Memory B cell (primary cell): ENCODE results near the gene POLD2.

Source experiments
- ATAC-seq: fragments of 150-1000 bp; cut with Tn5 transposase; 2 replicates; pipeline ENCODE4 v1.10.0; 2021; ENCODE audit warnings: low read depth, mild to moderate bottlenecking, moderate library complexity
- DNase-seq, 2 donors: peaks; one replicate each; pipeline ENCODE4 v3.0.0; 2022; ENCODE audit warnings: low spot score in 2 of 2
- H3K27ac Mint-ChIP-seq: one replicate; pipeline ENCODE4 v1.8.0; 2022; ENCODE audit warnings: mild to moderate bottlenecking, moderate library complexity, mixed read lengths
- H3K27me3 Mint-ChIP-seq: one replicate; pipeline ENCODE4 v1.8.0; 2022; ENCODE audit warnings: mixed read lengths
- H3K36me3 Mint-ChIP-seq: one replicate; pipeline ENCODE4 v1.8.0; 2022; ENCODE audit warnings: mild to moderate bottlenecking, mixed read lengths
- H3K4me1 Mint-ChIP-seq: one replicate; pipeline ENCODE4 v1.8.0; 2022; ENCODE audit warnings: mixed read lengths
- H3K4me3 Mint-ChIP-seq: one replicate; pipeline ENCODE4 v1.8.0; 2022; ENCODE audit warnings: mild to moderate bottlenecking, moderate library complexity, mixed read lengths
- H3K9me3 Mint-ChIP-seq: one replicate; pipeline ENCODE4 v1.8.0; 2022; ENCODE audit warnings: mixed read lengths

Gene POLD2

DNA sequence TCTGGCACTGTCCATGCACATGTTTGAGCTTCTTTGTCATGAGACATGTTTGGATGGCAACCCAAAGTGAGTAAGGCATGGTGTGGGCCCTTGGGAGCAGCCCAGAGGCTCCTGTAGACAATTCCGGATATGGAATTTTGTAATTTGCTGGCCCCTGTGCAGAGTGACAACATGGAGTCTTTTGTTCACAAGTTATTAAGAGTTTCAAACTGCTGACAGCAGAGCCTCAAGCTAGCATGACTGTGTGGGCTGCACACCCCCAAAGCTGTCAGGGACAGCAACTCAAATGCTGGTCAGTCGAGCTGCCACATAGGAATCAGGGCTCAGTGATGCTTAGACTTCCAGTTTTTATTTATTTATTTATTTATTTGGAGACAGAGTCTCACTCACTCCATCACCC is 24.8 kb upstream of the POLD2 start:
- DNase-seq (no peak), ATAC-seq (no peak)
- H3K4me3 Mint-ChIP-seq: no peak overlapping the region
- H3K36me3 Mint-ChIP-seq: no peaks in the 10 kb centered on the region
- H3K27me3 Mint-ChIP-seq: peaks cover 1% of the 10 kb centered on the region
- H3K27ac Mint-ChIP-seq: no peak overlapping the region
- peaks cover 10% of the 10 kb centered on the region for H3K4me1 Mint-ChIP-seq
- no peaks in the 10 kb centered on the region for H3K9me3 Mint-ChIP-seq

DNA sequence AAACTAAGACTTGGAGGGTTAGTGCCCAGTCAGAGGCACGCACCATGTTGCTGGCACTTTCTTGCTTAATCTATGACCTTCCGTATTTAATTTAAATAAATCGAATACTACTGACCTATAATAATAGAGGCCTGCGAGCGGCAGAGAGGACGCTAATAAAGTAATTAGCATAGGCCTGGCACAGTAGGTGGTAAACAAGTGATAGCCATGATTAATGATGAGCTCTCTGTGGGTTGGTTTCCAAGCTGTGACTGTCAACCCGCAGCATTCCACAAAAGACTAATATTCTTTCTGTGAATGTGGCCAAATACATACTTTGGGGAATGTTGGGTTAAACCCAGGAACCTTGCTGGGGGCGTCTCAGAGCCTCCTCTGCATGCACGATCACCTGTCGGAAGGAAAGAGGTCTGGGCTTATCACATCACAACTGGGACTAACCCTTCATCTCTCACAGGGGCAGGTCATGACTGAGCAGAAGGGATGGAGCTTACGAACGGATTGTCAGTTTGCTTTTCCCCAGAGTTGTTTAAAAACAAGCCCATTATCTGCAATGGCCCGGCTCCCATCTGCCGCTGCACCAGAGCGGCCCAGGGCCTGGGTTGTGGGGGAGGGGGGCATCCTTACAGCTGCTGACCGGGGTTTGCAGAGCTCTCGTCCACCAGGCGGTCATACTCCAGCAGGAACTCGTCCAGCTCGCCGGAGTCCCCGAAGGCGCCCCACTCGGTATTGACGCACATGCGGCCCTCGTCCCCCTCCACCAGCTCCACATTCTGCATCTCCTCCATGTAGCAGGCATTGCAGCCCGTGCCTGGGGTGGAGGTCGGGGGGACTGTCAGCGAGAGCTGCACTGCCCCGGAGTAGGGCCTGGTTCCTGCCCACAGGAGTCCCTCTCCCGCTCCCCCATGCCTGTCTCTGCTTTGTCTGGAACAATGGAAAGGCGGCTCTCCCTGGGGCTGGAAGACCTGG is 24.0 kb upstream of the POLD2 start:
- ATAC-seq: no peak
- Mint-ChIP-seq H3K4me1 (peaks cover 10% of the 10 kb centered on the region), H3K4me3 (peak overlapping the region; percentile 78), H3K36me3 (no peaks in the 10 kb centered on the region), H3K27ac (no peak overlapping the region), H3K27me3 (peaks cover 1% of the 10 kb centered on the region), H3K9me3 (no peaks in the 10 kb centered on the region)
- DNase-seq: no peak

DNA sequence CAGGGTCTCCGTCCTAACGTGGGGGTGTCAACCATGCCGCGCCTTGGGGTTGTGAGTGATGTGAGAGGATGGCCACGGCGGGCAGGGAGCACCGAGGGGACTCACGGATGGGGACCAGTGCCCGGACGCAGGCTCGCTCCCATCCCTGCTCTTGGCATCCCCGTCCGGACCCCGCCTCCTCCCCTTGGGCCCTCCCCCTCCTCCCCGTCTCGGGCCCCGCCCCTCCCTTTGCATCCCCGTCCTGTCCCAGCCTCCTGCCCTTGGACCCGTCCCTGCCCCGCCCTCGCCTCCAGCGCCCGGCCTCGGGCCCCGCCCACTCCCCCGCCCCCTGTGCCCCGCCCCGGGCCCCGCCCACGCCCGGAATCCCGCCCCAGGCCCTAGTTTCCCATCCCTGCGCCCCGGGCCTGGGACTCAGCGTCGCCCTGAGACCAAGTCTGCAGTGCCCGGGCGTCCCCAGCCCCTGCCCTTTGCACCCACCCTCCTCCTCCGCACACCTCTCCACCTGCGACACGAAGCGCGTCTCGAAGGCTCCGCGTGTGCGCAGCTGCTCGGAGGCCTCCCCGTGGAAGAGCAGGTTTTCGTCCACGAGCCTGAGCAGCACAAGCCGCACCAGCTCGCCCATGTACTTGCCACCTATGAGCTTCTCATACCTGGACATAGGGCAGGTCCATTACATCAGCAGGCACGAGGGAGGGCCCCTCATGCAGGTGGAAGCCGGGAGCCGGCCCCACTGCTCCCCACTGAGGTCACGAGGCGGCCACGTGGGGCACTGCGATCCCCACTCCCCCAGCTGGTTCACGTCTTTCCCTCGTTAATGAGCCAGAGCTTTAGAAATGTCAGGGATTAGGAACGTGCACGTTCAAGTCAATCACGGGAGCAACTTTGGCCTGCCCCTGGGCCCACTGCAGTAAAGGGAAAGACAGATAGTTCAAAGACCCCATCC is 22.9 kb upstream of the POLD2 start:
- DNase-seq: peak; percentile 21 to 38
- Mint-ChIP-seq H3K27me3 (peaks cover 1% of the 10 kb centered on the region), H3K4me3 (peak overlapping the region; percentile 78), H3K9me3 (no peaks in the 10 kb centered on the region), H3K27ac (no peak overlapping the region), H3K4me1 (peaks cover 10% of the 10 kb centered on the region), H3K36me3 (no peaks in the 10 kb centered on the region)
- ATAC-seq: peak; percentile 70

DNA sequence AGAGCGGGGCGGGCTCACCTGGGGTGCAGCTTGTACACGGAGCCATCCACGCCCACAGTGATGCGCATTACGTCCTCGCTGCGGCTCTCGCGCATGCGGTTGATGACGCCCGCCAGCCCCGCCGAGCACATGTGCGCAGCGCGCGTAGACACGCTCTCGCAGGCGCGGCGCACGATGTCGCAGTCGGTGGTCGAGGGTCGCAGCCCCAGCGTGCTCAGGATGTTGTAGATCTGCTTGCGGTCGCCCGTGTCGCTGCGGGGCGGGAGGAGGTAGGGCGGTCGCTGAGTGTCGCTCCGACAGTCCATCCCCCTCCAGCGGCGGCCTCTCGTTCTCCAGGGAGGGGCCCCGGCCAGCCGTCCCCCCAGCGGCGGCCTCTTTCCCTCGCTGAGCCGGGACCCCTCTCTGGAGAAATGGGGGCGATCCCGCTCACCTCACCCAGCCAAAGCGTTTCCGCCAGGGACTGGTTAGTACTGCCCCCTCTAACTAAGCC is 22.2 kb upstream of the POLD2 start:
- Mint-ChIP-seq H3K9me3 (no peaks in the 10 kb centered on the region), H3K27me3 (peaks cover 1% of the 10 kb centered on the region), H3K4me1 (peaks cover 10% of the 10 kb centered on the region), H3K27ac (no peak overlapping the region), H3K4me3 (peak overlapping the region; percentile 74), H3K36me3 (no peaks in the 10 kb centered on the region)
- DNase-seq (peak in 1 of 2 donors; percentile 31), ATAC-seq (peak; percentile 72)

DNA sequence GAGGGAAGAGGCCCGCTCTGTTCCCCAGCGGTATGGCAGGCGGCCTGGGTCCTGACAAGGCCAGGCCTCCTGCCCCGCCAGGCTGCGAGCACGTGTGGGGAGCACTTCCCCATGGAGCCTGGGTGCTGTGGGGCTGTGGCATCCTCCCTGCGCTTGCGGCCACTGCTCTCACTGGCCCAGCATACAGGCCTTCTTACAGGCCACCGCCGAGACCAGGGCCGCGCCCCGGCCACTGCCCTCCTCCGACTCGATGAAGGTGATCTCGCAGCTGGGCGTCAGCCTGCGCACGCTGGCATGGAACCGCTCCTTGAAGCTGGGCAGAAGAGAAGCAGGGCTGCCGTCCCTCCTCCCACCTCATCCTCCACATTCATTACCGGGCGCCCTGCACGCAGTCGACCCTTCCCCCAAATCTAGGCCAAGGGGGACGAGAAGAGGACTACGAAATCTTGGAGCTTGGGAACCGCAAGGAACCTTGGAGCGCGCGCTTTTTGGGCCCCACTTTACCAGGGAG is 21.7 kb upstream of the POLD2 start:
- no peaks in the 10 kb centered on the region for H3K36me3 Mint-ChIP-seq
- H3K4me1 Mint-ChIP-seq: peaks cover 8% of the 10 kb centered on the region
- no peaks in the 10 kb centered on the region for H3K9me3 Mint-ChIP-seq
- no peak overlapping the region for H3K27ac Mint-ChIP-seq
- H3K4me3 Mint-ChIP-seq: peak overlapping the region; percentile 74
- ATAC-seq (no peak), DNase-seq (no peak)
- peaks cover 1% of the 10 kb centered on the region for H3K27me3 Mint-ChIP-seq

DNA sequence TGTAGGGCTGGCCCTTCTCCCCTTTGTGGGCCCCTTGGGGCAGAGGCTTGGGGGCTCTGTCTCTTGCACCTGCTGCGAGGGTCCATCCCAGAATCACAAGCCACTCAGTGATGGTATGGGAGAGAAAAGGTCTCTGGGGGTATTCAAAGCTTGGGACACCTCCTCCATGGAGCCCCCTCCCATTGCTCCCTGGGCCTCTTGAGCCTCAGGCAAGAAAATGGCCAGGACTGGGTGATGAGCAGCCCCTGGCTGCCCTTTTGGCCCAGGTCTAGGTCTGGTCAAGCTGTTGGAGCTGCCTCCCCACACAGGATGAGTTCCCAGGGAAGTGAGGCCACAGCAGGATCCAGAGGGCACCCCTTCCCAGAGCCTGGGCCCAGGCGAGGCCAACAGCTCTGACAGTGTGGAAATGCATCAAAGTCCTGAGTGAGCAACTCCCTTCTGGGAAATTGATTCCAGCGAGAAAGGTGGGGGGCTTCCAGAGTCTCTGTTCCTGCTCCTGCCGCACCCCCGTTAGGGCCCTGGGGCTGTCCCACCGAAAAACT is 21.1 kb upstream of the POLD2 start:
- no peak for DNase-seq
- H3K4me1 Mint-ChIP-seq: peaks cover 8% of the 10 kb centered on the region
- peaks cover 1% of the 10 kb centered on the region for H3K27me3 Mint-ChIP-seq
- no peak for ATAC-seq
- H3K9me3 Mint-ChIP-seq: no peaks in the 10 kb centered on the region
- no peak overlapping the region for H3K27ac Mint-ChIP-seq
- no peaks in the 10 kb centered on the region for H3K36me3 Mint-ChIP-seq
- no peak overlapping the region for H3K4me3 Mint-ChIP-seq

DNA sequence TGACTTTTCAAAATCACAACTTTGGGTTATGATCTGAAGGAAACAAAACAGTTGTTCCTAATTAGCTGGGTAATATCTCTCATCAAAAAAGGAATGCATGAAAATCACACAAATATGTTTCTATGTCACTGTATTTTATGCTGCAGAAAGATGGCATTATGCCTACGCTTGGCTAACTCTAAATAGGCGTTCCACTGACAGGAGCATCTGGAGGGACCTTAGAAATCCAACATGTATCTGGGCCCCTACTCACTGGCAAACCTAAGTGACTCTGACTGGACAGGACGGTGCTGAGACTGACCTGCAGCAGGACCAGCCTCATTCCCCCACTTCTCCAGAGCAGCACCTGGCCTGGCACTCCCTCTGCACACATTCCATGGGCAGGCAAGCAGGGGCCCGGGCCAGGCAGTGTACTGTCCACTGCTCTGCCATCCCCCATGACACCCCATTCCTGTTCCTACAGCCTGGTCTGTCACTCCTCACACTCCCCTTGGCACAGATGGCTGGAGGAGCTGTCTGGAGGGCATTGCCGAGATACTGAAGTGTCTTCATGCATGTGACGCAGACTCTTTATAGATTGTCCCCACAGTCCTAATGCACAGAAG is 20.4 kb upstream of the POLD2 start:
- H3K27ac Mint-ChIP-seq: no peak overlapping the region
- H3K4me3 Mint-ChIP-seq: no peak overlapping the region

DNA sequence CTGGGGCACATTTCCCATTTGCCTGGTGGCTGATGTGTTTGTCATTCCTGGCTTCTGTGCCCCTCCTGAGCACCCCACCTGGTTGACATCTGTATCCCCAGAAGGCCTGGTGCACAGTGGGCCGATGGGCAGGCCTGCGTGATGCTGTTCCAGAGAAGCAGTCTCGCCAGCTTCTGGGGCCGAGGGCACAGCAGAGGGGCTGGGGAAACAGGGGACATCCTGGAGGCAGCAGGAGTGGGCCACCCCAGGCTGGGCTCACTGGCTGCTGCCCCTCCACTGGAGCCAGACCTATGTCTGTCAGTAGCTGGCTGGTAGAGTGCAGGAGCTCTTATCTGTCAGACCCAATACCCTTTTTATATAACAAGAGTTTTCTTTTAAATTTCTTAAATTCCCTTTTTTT is 18.7 kb upstream of the POLD2 start:
- no peak for DNase-seq
- Mint-ChIP-seq H3K36me3 (no peaks in the 10 kb centered on the region), H3K27ac (no peak overlapping the region), H3K27me3 (peaks cover 1% of the 10 kb centered on the region), H3K9me3 (no peaks in the 10 kb centered on the region), H3K4me3 (no peak overlapping the region), H3K4me1 (peaks cover 8% of the 10 kb centered on the region)
- ATAC-seq: no peak

More for the DNA sequence above, 20.4 kb upstream of the POLD2 start:
- H3K27me3 Mint-ChIP-seq: peaks cover 1% of the 10 kb centered on the region
- ATAC-seq: no peak
- DNase-seq: no peak
- no peaks in the 10 kb centered on the region for H3K36me3 Mint-ChIP-seq
- peaks cover 8% of the 10 kb centered on the region for H3K4me1 Mint-ChIP-seq
- H3K9me3 Mint-ChIP-seq: no peaks in the 10 kb centered on the region

DNA sequence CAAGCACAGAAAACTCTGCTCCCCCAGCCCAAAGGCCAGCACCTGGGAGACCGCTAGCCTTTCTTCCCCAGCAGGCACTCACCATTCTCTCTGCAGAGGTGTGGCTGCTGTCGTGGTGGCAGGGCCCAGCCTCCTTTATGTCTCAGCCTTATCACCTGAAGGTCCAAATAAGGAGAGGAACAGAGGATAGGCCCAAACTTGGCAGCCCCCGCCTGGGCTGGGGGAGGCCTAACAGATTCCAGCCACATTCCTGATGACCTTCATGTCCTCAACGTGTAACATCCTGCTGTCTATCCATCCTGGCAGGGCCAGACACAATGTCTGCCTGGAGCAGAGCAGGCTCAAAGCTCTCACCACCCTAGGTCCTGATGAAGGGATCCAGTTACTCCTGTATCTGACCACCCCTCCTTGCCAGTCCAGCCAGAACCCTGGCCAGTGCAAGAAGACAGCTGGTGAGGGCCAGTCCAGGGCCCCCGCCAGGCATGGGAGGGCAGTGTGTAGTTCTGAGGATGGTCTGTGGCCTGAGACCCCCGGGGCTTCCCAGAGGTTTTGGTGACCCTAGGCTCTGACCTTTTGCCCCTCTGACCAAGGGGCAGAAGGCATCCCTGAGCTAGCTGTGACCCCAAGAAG is 18.0 kb upstream of the POLD2 start, which contains the start of gene MYL7:
MYL7 (minus strand) TSS at position 112 of the 630 bp plus-strand sequence; CDS start at position 85, 27 bp downstream.
- H3K27me3 Mint-ChIP-seq: peaks cover under 1% of the 10 kb centered on the region
- DNase-seq: no peak
- H3K27ac Mint-ChIP-seq: no peak within 1 kb of the TSS
- no peaks in the 10 kb centered on the region for H3K36me3 Mint-ChIP-seq
- no peaks in the 10 kb centered on the region for H3K9me3 Mint-ChIP-seq
- peaks cover 7% of the 10 kb centered on the region for H3K4me1 Mint-ChIP-seq
- H3K4me3 Mint-ChIP-seq: no peak within 1 kb of the TSS
- ATAC-seq: no peak

DNA sequence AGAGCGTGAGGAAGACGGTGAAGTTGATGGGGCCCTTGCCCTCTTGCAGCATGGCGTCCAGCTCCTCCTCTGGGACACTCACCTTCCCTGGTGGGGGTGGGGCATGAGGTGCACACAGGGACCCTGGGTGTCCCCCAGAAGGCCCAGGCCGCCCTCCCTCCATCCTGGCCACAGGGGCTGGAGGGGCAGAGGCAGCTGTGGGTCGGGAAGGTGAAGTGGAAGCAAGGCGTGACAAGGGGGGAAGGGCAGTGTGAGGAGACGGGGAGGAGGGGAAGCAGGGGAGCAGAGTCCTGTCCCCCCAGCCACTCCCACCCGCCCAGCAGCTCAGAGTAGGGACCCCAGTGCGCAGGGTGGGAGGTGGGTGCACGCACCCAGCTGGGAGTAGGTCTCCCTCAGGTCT is 17.0 kb upstream of the POLD2 start:
- Mint-ChIP-seq H3K4me1 (peaks cover 3% of the 10 kb centered on the region), H3K27me3 (no peaks in the 10 kb centered on the region), H3K4me3 (no peak overlapping the region), H3K36me3 (no peaks in the 10 kb centered on the region), H3K27ac (no peak overlapping the region), H3K9me3 (no peaks in the 10 kb centered on the region)
- no peak for DNase-seq
- ATAC-seq: no peak

DNA sequence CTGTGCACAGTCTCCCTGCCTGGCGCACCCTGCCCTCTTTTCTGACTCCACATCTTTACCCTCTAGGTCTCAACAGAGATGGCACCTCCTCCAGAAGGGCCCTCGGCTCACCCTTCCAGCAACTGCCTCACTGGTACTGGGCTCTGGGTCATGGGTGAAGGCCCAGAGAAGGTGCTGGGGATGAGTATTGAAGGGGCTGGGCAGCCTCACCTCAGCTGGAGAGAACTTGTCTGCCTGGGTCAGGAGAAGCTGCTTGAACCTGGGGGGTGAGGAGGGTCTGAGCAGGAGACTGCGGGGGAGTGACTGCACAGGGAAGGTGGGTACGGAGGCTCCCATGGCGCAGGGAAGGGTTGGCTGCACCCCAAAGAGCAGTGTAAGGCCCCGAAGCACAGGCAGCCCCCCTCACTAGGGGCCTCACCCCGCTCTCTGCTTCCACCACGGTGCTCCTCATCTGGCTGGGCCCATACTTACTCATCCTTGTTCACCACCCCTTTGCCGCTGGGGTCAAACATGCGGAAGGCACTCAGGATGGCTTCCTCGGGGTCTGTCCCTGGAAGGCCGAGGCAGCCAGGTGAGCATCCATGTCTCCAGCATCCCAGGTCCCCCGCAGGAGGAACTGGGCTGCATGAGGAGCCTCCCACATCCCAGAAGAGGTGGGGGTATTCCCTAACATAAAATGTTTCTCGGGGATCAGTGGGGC is 16.1 kb upstream of the POLD2 start:
- DNase-seq: no peak
- Mint-ChIP-seq H3K9me3 (no peaks in the 10 kb centered on the region), H3K27ac (no peak overlapping the region), H3K27me3 (no peaks in the 10 kb centered on the region), H3K4me1 (no peaks in the 10 kb centered on the region), H3K36me3 (no peaks in the 10 kb centered on the region), H3K4me3 (no peak overlapping the region)
- ATAC-seq: no peak

DNA sequence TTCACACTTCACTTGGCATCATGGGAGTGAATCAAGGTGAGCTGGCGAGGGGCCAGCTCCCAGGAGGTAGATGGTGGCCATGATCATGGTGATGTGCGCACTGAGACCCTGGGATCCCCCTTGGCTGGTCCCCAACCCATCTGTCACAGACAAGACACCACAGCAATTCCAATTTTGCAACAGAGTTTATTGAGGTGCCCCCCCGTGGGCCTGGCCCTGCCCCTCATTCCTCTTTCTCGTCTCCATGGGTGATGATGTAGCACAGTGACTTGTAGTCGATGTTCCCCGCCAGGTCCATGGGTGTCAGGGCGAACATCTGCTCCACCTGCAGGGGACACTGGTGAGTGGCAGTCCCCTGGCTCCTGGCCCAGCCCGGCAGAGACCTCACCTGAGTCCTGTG is 15.3 kb upstream of the POLD2 start:
- Mint-ChIP-seq H3K4me1 (no peaks in the 10 kb centered on the region), H3K4me3 (no peak overlapping the region), H3K27ac (no peak overlapping the region), H3K27me3 (no peaks in the 10 kb centered on the region), H3K9me3 (no peaks in the 10 kb centered on the region), H3K36me3 (no peaks in the 10 kb centered on the region)
- no peak for ATAC-seq
- no peak for DNase-seq
